ENCODE measurements around the gene PHACTR1. TPM values are rescaled to one million over a fixed set of nuclear protein-coding genes. Genes with fewer than 3 reads are reported as not detected.

Gene PHACTR1
- total RNA-seq, 1 donor from 2014 or later: 0.26 TPM

DNA sequence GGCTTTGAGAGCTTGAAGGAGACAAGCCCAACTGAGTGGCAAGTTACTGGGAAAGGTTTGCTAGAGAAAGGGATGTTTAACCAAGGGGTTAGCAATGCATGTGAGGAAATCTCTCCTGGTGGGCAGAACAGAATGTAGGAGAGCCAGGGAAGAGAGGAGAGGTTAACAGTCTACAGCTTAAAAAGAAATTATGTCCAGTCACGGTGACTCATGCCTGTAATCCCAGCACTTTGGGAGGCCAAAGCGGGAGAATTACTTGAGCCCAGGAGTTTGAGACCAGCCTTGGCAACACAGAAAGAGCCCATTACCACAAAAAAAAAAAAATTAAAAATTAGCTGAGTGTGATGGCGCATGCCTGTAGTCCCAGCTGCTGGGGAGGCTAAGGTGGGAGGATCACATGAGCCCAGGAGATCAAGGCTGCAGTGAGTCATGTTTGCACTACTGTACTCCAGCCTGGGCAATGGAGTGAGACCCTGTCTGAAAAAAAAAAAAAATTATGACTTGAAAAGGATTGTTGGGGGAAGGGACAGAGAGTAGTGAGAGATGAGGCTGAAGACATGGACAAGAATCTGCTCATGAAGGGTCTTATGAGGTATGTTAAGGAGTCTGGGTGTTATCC lies 346.8 kb downstream of the PHACTR1 start:
- no peak overlapping the region for H3K27ac Mint-ChIP-seq
- no peaks in the 10 kb centered on the region for H3K36me3 Mint-ChIP-seq (ENCODE audit: low read depth)

DNA sequence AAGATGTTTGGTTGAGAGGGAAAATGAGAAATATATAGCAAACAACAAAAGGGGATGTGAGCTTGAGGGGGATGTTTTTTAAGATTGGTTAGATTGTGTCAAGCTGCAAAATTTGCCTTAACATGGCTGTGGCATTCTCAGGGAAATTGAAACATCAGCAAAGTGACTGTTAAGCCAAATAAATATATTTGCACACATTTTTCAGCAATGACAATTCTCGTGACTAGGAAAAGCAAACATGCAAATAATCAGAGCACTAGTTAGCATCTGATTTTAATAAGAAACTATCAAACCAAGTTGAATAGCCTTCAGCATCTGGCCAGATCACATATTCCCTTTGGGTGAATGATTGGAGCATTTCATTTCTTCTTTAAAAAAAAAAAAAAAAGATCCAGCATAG lies 349.0 kb downstream of the PHACTR1 start:
- Mint-ChIP-seq H3K27ac (no peak overlapping the region), H3K36me3 (ENCODE audit: low read depth) (no peaks in the 10 kb centered on the region), H3K9me3 (no peaks in the 10 kb centered on the region), H3K27me3 (peaks cover 8% of the 10 kb centered on the region), H3K4me3 (no peak overlapping the region), H3K4me1 (no peaks in the 10 kb centered on the region)
- intact Hi-C loops (cut with micrococcal nuclease): no loop called here
- no peak for DNase-seq

More for the DNA sequence above, 346.8 kb downstream of the PHACTR1 start:
- Mint-ChIP-seq H3K27me3 (peaks cover 4% of the 10 kb centered on the region), H3K4me3 (no peak overlapping the region), H3K9me3 (no peaks in the 10 kb centered on the region), H3K4me1 (no peaks in the 10 kb centered on the region)
- intact Hi-C loops (cut with micrococcal nuclease): no loop called here
- no peak for DNase-seq

DNA sequence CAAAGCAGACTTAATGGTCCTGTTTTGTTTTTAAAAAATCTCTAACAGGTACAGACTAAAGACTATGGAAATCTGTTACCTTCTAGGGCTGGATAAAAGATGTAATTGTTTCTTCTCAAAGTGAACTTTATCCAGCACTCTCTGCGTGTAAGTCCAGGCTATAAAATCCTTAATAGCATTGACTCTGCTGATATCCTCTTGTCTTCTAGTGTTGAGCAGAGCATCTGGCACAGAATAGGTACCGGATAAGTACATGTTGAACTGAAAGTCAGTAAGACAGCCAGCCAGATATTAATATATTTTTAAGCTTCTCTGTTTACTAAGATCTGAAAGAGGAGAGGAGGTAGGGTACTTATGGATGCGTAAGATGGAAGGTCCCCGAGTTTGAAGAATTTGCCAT lies 349.5 kb downstream of the PHACTR1 start:
- intact Hi-C loops (cut with micrococcal nuclease): no loop called here
- no peaks in the 10 kb centered on the region for H3K9me3 Mint-ChIP-seq
- no peaks in the 10 kb centered on the region for H3K4me1 Mint-ChIP-seq
- H3K36me3 Mint-ChIP-seq (ENCODE audit: low read depth): no peaks in the 10 kb centered on the region
- H3K4me3 Mint-ChIP-seq: no peak overlapping the region
- DNase-seq: no peak
- H3K27me3 Mint-ChIP-seq: peaks cover 7% of the 10 kb centered on the region
- H3K27ac Mint-ChIP-seq: no peak overlapping the region

DNA sequence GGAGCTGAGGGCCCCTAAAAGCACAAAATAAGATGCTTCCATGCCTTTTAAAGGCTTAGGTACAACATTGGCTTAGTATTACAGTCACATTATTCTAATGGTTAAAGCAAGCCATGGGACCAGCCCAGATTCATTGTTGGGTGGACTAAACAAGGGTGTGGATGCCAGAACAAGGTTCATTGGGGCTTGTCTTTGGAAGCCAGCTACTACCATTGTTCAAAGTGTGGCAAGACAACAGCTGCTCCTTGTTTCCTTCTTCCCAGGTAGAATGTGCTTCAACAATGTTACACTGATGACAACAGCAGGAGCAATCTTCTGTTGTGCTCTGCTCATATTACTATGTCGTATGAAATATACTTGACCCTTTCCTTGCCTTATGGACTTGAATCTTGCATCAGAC lies 350.3 kb downstream of the PHACTR1 start:
- Mint-ChIP-seq H3K27me3 (peaks cover 6% of the 10 kb centered on the region), H3K4me3 (no peak overlapping the region), H3K4me1 (no peaks in the 10 kb centered on the region), H3K27ac (no peak overlapping the region), H3K36me3 (ENCODE audit: low read depth) (no peaks in the 10 kb centered on the region), H3K9me3 (no peaks in the 10 kb centered on the region)
- intact Hi-C loops (cut with micrococcal nuclease): no loop called here
- no peak for DNase-seq

DNA sequence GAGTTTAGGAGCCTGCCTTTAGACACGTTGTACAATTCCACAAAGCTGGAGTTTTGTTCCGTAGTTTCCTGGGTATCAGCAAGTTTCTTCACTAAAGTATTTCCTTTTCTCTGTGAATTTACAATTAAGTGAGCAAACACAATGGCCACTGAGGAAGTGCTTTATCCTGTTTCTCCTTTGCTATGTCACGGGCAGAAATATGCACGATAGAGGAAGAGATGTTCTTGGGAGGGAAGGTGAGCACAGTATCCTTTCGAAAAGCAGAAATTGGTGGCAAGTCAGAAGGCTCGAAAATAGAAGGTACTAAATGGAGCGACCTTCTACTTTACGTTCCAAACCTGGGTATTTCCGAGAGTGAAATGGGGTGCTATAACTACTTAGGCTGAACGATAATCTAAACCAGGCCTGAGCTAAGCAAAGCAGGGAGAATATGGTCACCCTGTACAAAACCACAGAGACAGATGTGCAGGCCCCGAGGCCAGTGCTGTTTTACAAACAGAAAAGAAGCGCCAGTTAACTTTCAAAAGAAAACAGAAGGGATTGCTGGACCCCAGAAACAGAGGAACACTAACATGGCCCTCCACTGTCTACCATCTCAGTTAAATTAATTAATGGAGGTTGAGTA lies 352.1 kb downstream of the PHACTR1 start:
- no peaks in the 10 kb centered on the region for H3K4me1 Mint-ChIP-seq
- H3K27ac Mint-ChIP-seq: no peak overlapping the region
- no peak for DNase-seq
- no peaks in the 10 kb centered on the region for H3K36me3 Mint-ChIP-seq (ENCODE audit: low read depth)
- intact Hi-C loops (cut with micrococcal nuclease): no loop called here
- H3K9me3 Mint-ChIP-seq: no peaks in the 10 kb centered on the region
- H3K27me3 Mint-ChIP-seq: peaks cover 12% of the 10 kb centered on the region
- no peak overlapping the region for H3K4me3 Mint-ChIP-seq

DNA sequence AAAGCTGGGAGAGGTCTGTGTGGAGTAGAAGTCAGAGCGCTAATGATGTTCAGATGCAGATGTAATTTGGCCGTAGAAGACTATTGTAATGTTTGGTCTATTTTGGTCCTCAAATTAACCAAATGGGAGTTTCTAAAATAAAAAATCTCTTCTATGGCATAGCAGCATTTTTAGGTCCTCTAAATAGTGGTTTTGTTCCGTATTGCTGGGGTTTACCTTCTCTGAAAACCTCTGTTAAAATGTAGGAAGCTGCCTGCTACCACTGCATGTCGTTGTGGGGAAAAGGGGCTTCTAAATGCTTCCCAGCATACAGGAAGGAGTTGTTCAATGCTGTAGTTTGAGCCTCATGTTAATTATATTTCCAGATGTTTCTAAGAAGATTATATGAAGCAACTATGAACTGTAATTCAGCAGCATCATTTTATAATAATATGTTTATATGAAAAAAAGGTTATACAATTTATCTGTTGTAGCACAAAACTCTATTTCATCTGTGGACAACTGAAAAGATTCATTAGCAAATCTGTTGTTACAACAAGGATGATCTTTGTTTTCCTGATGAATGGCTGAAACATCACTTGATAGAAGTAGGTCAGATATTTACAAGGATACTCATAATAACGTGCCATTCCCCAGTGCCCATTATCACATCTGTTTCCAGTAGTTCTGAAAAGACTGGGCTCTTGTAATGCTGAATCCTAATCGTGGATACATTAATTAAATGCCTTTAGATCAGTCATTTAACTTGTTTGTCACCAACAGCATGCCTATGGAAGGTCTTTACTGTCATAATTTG lies 355.2 kb downstream of the PHACTR1 start:
- H3K36me3 Mint-ChIP-seq (ENCODE audit: low read depth): no peaks in the 10 kb centered on the region
- H3K4me1 Mint-ChIP-seq: no peaks in the 10 kb centered on the region
- no peak overlapping the region for H3K4me3 Mint-ChIP-seq
- H3K27me3 Mint-ChIP-seq: peaks cover 15% of the 10 kb centered on the region
- DNase-seq: no peak
- no peaks in the 10 kb centered on the region for H3K9me3 Mint-ChIP-seq
- no peak overlapping the region for H3K27ac Mint-ChIP-seq
- intact Hi-C loops (cut with micrococcal nuclease): no loop called here

DNA sequence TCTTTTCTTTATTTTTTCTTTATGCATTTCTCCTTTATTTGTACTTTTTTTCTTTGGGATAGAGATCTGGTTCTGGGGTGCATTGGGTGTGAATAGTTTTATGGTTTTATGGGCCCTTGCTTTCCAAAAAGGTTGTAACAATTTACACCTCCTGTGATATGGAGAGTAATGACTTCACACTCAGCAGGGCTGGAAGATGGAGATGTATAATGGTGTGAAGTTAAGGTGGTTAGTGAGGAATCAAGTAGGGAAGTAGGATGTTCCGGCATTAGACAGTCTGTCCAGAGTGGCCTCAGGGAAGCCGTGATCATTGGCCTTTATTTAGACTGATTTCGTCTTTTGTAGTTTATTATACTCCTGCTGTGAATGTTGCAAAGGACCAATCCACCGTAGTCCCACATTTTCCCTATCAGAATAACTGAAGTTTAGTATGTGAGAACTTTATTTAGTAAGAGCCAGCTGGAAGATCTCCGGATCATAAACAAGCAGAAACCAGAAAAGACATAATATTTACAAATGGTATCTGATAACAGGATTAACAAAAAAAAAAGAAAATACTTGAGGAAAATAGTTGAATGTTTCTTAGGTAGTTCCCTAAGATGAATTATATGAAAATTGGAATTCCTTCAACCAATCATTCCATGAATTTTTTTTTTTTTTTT lies 356.2 kb downstream of the PHACTR1 start:
- Mint-ChIP-seq H3K27ac (no peak overlapping the region), H3K4me3 (no peak overlapping the region), H3K4me1 (no peaks in the 10 kb centered on the region), H3K9me3 (no peaks in the 10 kb centered on the region), H3K27me3 (peaks cover 15% of the 10 kb centered on the region), H3K36me3 (ENCODE audit: low read depth) (no peaks in the 10 kb centered on the region)
- no peak for DNase-seq
- intact Hi-C loops (cut with micrococcal nuclease): no loop called here

DNA sequence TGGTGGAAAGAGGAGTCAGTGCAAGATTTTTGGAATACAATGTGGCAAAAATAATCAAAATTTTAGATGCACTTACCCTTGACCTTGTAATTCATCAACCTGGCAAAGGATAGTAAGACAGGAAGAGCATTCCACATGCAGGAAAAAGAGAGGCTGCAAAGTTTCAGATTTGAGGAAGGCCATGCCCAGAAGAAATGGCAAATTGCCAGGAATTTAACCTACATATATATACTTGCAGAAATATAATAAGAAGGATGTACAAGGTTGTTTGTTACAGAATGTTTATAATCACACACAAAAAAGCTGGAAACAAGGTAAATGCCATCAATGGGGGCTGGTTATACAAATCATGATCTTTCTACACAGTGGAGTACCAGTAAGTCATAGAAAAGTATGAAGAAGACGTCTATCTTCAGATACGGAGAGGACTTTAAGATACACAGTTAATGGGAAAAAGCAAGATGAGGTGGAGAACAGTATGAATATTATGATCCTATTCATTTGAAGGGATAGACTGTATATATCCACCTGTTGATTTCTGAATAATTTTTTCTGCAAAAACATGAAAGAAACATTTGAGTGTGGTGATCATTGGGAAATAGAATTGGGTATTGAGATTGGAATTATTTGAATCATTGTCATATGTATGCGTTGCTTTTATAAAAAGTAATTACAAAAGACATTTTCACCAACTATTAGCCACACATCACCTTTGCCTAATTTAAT lies 358.0 kb downstream of the PHACTR1 start:
- H3K36me3 Mint-ChIP-seq (ENCODE audit: low read depth): no peaks in the 10 kb centered on the region

DNA sequence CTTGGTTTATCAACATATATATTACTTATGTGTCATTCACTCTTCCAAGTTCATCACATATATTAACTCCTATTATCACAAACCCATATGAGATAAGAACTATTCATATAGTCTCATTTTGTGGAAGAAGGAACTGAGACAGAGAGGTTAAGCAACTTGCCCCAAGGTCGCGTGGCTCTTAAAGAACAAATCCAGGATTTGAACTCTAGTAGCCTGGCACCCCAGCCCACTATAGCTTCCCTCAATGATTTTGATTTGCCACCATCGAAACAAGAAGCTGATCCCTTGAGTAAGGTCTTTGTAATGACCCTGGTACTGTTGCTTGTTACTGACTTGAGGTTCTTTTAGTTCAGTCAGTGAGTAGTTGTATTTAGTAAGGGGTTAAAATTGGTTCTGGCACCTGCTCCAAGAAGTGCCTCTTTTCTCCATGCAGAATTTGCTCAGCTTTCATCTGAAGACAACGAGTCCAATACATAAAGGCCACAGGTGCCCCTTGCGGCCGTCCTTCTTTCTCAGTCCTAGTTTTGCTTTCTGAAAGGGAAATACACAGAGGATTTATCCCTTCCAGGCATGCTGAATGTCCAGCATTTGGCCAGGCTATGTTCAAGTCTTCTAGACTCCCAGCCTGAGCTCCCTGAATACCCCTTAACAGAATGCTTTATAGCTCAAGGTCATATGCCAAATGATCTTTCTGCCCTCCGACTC lies 358.7 kb downstream of the PHACTR1 start:
- no peak overlapping the region for H3K4me3 Mint-ChIP-seq
- H3K36me3 Mint-ChIP-seq (ENCODE audit: low read depth): no peaks in the 10 kb centered on the region
- no peak for DNase-seq
- H3K9me3 Mint-ChIP-seq: no peaks in the 10 kb centered on the region
- no peak overlapping the region for H3K27ac Mint-ChIP-seq
- H3K27me3 Mint-ChIP-seq: peaks cover 11% of the 10 kb centered on the region
- intact Hi-C loops (cut with micrococcal nuclease): no loop called here
- H3K4me1 Mint-ChIP-seq: no peaks in the 10 kb centered on the region

More for the DNA sequence above, 358.0 kb downstream of the PHACTR1 start:
- Mint-ChIP-seq H3K4me3 (no peak overlapping the region), H3K4me1 (no peaks in the 10 kb centered on the region), H3K27me3 (peaks cover 11% of the 10 kb centered on the region), H3K9me3 (no peaks in the 10 kb centered on the region), H3K27ac (no peak overlapping the region)
- DNase-seq: no peak
- intact Hi-C loops (cut with micrococcal nuclease): no loop called here

DNA sequence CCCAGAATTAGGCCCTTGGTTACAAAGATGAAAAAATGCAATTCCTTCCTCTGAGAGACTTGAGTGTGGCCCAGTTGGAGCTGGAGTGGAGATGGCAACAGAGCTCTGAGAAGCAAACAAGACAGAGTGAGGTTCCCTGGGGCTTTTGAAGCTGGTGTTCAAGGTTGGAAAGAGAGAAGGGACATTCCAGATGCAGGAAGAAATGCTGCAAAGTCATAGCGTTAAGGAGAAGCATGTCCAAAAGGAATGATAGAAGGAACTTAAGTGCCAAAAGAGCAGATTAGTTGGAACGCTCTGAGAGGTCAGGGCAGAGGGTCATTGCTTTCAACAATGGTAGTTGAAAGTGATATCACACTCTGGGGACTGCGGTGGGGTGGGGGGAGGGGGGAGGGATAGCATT lies 360.0 kb downstream of the PHACTR1 start:
- no peak overlapping the region for H3K27ac Mint-ChIP-seq
- H3K9me3 Mint-ChIP-seq: no peaks in the 10 kb centered on the region
- intact Hi-C loops (cut with micrococcal nuclease): no loop called here
- H3K4me3 Mint-ChIP-seq: no peak overlapping the region
- no peaks in the 10 kb centered on the region for H3K36me3 Mint-ChIP-seq (ENCODE audit: low read depth)
- no peaks in the 10 kb centered on the region for H3K4me1 Mint-ChIP-seq
- no peak for DNase-seq
- H3K27me3 Mint-ChIP-seq: peaks cover 9% of the 10 kb centered on the region

DNA sequence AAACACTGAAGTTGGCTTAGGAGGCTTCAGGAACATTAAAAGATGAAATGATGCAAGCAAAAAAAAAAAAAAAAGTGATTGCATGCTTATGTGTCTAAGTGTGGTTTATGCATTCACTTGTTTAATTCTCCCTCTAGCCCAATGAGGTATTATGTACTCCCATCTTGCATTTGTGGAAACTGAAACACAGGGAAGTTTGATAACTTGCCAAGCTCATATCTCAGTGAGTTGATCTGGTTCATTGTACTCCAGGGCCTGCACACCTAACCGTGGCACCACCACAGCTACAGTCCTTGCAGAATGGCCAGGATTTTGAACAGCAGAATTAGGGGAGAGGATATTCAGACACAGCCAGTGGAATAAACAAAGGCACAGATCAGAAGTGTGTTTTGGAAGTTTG lies 360.6 kb downstream of the PHACTR1 start:
- no peaks in the 10 kb centered on the region for H3K36me3 Mint-ChIP-seq (ENCODE audit: low read depth)
- peaks cover 10% of the 10 kb centered on the region for H3K27me3 Mint-ChIP-seq
- H3K4me1 Mint-ChIP-seq: no peaks in the 10 kb centered on the region
- H3K4me3 Mint-ChIP-seq: no peak overlapping the region
- no peaks in the 10 kb centered on the region for H3K9me3 Mint-ChIP-seq
- no peak for DNase-seq
- intact Hi-C loops (cut with micrococcal nuclease): no loop called here
- no peak overlapping the region for H3K27ac Mint-ChIP-seq

DNA sequence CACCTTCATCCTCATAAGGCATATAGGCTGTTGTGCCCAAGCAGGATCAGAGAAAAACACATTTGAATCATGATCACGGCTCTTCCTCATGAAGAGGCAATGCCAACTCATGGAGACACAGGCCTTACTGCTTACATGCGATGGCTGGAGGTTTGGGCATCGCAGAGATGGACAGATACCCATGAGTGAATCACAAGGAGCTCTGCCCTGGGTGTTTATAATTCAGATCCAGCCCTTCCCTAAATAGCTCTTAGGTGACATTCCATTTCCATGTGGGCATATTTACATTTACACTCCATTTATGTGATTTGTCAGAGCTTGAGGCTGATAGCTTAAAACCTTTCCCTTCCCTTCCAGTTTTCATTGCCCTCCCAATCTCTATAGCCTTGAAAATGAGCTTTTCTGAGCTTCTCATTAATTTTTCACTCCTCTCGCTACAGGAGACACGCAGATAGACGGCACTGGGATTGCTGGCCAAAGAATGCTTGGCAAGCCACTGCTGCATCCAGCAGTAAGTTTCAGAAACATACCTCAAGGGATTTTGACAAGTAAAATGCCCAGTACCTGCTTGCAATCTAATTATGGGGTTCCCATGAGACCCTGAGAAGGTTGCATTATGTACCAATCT lies 362.6 kb downstream of the PHACTR1 start:
- no peaks in the 10 kb centered on the region for H3K4me1 Mint-ChIP-seq
- intact Hi-C loops (cut with micrococcal nuclease): no loop called here
- peaks cover 4% of the 10 kb centered on the region for H3K27me3 Mint-ChIP-seq
- no peak overlapping the region for H3K27ac Mint-ChIP-seq
- H3K36me3 Mint-ChIP-seq (ENCODE audit: low read depth): no peaks in the 10 kb centered on the region
- no peak overlapping the region for H3K4me3 Mint-ChIP-seq
- no peak for DNase-seq
- no peaks in the 10 kb centered on the region for H3K9me3 Mint-ChIP-seq
